GM23338 (cell line): ENCODE data around the gene MYD88. TPM values are rescaled to one million over a fixed set of nuclear protein-coding genes. Genes with fewer than 3 reads are reported as not detected.

Experiments used
- ATAC-seq: fragments of 200-7000 bp; cut with Tn5 transposase; 3 replicates; pipeline ENCODE4 v1.9.1; 2020
- DNase-seq: peaks from one replicate; pipeline ENCODE4 v3.0.0-alpha.2; 2015; ENCODE audit warnings: low spot score
- H2AFZ ChIP-seq: fragments of 200-600 bp; sonication (generic); 2 replicates; pipeline ENCODE4 v1.8.0; 2016; ENCODE audit warnings: antibody characterized with exemption, mild to moderate bottlenecking, moderate library complexity
- H3F3A ChIP-seq: fragments of 200-600 bp; sonication (generic); replicated peaks from 2 replicates; pipeline ENCODE4 v1.8.0; 2017; ENCODE audit warnings: antibody characterized with exemption, mixed run types, low read depth
- H3K27ac ChIP-seq: fragments of 200-600 bp; sonication (generic); 2 replicates; pipeline ENCODE4 v1.6.1; 2016; ENCODE audit warnings: low read depth
- H3K27me3 ChIP-seq: fragments of 200-600 bp; sonication (generic); 2 replicates; pipeline ENCODE4 v1.8.0; 2016; ENCODE audit warnings: mild to moderate bottlenecking, mixed run types, moderate library complexity; ENCODE audit not compliant: insufficient read depth
- H3K36me3 ChIP-seq: fragments of 200-600 bp; sonication (generic); 2 replicates; pipeline ENCODE4 v1.8.0; 2016; ENCODE audit warnings: mild to moderate bottlenecking; ENCODE audit not compliant: insufficient read depth
- H3K4me1 ChIP-seq: fragments of 200-600 bp; sonication (generic); 2 replicates; pipeline ENCODE4 v1.8.0; 2016; ENCODE audit warnings: mild to moderate bottlenecking, moderate library complexity; ENCODE audit not compliant: insufficient read depth
- H3K4me2 ChIP-seq: fragments of 200-600 bp; sonication (generic); 2 replicates; pipeline ENCODE4 v1.7.1; 2017; ENCODE audit warnings: mixed run types
- H3K4me3 ChIP-seq: fragments of 200-600 bp; sonication (generic); 2 replicates; pipeline ENCODE4 v1.6.1; 2016; ENCODE audit warnings: mixed run types
- H3K79me2 ChIP-seq: fragments of 200-600 bp; sonication (generic); replicated peaks from 2 replicates; pipeline ENCODE4 v1.8.0; 2017; ENCODE audit warnings: mild to moderate bottlenecking; ENCODE audit not compliant: insufficient read depth
- H3K9me2 ChIP-seq: fragments of 200-600 bp; sonication (generic); 2 replicates; pipeline ENCODE4 v1.8.0; 2017; ENCODE audit not compliant: insufficient read depth
- H4K20me1 ChIP-seq: fragments of 200-600 bp; sonication (generic); replicated peaks from 2 replicates; pipeline ENCODE4 v1.8.0; 2017; ENCODE audit warnings: mild to moderate bottlenecking; ENCODE audit not compliant: insufficient read depth
- H3K27ac Mint-ChIP-seq: 2 replicates; pipeline ENCODE4 v1.8.0; 2020; ENCODE audit warnings: inconsistent platforms, mild to moderate bottlenecking, moderate library complexity, mixed read lengths
- H3K27me3 Mint-ChIP-seq: 3 replicates; pipeline ENCODE4 v1.8.0; 2022; ENCODE audit warnings: low read depth, mild to moderate bottlenecking, moderate library complexity, mixed read lengths, inconsistent platforms; ENCODE audit not compliant: insufficient read depth, poor library complexity
- H3K36me3 Mint-ChIP-seq: 3 replicates; pipeline ENCODE4 v1.8.0; 2021; ENCODE audit warnings: low read depth, mild to moderate bottlenecking, inconsistent platforms, moderate library complexity, mixed read lengths
- H3K4me1 Mint-ChIP-seq: 3 replicates; pipeline ENCODE4 v1.8.0; 2020; ENCODE audit warnings: mild to moderate bottlenecking, inconsistent platforms, mixed read lengths
- H3K4me3 Mint-ChIP-seq: 3 replicates; pipeline ENCODE4 v1.8.0; 2021; ENCODE audit warnings: moderate library complexity, mild to moderate bottlenecking, inconsistent platforms, mixed read lengths
- H3K9me3 Mint-ChIP-seq: 3 replicates; pipeline ENCODE4 v1.8.0; 2020; ENCODE audit warnings: moderate library complexity, mild to moderate bottlenecking, inconsistent platforms, mixed read lengths
- CREB1 ChIP-seq: fragments of 250-450 bp; sonication (Bioruptor Pico); IDR thresholded peaks from 2 replicates; pipeline ENCODE4 v1.5.0; 2020; ENCODE audit warnings: low read depth, mild to moderate bottlenecking, moderate library complexity
- ZNF114 ChIP-seq: fragments of 250-450 bp; sonication (Bioruptor Pico); IDR thresholded peaks from 2 replicates; pipeline ENCODE4 v1.5.0; 2020; ENCODE audit warnings: mild to moderate bottlenecking, moderate library complexity
- polyA plus RNA-seq: library from polyadenylated mRNA; unstranded; fragments of >200 nt; fragmentation: Nextera tagmentation; extraction: Ambion mirVana; gene quantifications from 2 replicates; pipeline ENCODE4 v1.2.1, GENCODE V29; 2016
- total RNA-seq: library from RNA; depleted of rRNA; stranded (reverse); fragments of >200 nt; shearing (Covaris generic); gene quantifications from 2 replicates; pipeline ENCODE4 v1.2.3, GENCODE V29; 2014
- TF ChIP-seq, protein P1 (sequence below): fragments of 250-450 bp; sonication (Bioruptor Pico); IDR thresholded peaks from 2 replicates; pipeline ENCODE4 v1.5.0; 2020; ENCODE audit warnings: mild to moderate bottlenecking, moderate library complexity
- TF ChIP-seq, protein P2 (sequence below): IDR thresholded peaks from 2 replicates; pipeline ENCODE4 v1.6.1; 2016; ENCODE audit warnings: antibody characterized with exemption

MYD88 gene
- total and polyA plus RNA-seq, 2 experiments from 2014 or later, result 15.5 to 26.0 TPM

DNA sequence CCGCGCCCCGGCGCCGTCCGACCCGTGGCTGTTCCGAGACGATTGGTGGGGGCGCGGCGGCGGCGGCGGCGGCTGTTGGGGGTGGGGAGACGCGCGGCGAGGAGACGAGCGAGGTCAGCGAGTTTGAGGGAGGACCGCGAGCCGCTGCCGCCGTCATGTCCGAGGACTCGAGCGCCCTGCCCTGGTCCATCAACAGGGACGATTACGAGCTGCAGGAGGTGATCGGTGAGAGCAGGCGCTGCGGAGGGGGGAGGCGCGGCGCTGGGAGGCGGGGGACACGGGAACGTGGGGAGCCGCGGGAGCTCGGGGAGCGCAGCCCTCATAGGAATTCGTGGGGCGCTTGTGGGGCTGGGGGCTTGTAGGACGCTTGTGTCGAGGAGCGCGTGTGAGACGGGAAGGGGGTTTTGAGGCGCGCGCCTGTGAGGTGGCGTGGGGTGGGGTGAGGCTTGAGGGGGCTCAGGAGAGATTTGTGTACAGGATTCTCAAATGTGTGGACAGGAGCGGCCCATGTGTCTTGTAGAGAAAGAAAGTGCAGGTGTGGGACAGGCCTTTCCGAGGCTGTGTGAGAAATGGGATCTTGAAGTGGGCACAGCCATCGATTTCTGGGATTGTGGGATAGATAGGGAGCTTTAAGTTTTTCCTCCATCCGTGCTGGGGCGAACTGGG, 27.4 kb downstream of the MYD88 start (continued):
- TF ChIP-seq, protein P1, sequence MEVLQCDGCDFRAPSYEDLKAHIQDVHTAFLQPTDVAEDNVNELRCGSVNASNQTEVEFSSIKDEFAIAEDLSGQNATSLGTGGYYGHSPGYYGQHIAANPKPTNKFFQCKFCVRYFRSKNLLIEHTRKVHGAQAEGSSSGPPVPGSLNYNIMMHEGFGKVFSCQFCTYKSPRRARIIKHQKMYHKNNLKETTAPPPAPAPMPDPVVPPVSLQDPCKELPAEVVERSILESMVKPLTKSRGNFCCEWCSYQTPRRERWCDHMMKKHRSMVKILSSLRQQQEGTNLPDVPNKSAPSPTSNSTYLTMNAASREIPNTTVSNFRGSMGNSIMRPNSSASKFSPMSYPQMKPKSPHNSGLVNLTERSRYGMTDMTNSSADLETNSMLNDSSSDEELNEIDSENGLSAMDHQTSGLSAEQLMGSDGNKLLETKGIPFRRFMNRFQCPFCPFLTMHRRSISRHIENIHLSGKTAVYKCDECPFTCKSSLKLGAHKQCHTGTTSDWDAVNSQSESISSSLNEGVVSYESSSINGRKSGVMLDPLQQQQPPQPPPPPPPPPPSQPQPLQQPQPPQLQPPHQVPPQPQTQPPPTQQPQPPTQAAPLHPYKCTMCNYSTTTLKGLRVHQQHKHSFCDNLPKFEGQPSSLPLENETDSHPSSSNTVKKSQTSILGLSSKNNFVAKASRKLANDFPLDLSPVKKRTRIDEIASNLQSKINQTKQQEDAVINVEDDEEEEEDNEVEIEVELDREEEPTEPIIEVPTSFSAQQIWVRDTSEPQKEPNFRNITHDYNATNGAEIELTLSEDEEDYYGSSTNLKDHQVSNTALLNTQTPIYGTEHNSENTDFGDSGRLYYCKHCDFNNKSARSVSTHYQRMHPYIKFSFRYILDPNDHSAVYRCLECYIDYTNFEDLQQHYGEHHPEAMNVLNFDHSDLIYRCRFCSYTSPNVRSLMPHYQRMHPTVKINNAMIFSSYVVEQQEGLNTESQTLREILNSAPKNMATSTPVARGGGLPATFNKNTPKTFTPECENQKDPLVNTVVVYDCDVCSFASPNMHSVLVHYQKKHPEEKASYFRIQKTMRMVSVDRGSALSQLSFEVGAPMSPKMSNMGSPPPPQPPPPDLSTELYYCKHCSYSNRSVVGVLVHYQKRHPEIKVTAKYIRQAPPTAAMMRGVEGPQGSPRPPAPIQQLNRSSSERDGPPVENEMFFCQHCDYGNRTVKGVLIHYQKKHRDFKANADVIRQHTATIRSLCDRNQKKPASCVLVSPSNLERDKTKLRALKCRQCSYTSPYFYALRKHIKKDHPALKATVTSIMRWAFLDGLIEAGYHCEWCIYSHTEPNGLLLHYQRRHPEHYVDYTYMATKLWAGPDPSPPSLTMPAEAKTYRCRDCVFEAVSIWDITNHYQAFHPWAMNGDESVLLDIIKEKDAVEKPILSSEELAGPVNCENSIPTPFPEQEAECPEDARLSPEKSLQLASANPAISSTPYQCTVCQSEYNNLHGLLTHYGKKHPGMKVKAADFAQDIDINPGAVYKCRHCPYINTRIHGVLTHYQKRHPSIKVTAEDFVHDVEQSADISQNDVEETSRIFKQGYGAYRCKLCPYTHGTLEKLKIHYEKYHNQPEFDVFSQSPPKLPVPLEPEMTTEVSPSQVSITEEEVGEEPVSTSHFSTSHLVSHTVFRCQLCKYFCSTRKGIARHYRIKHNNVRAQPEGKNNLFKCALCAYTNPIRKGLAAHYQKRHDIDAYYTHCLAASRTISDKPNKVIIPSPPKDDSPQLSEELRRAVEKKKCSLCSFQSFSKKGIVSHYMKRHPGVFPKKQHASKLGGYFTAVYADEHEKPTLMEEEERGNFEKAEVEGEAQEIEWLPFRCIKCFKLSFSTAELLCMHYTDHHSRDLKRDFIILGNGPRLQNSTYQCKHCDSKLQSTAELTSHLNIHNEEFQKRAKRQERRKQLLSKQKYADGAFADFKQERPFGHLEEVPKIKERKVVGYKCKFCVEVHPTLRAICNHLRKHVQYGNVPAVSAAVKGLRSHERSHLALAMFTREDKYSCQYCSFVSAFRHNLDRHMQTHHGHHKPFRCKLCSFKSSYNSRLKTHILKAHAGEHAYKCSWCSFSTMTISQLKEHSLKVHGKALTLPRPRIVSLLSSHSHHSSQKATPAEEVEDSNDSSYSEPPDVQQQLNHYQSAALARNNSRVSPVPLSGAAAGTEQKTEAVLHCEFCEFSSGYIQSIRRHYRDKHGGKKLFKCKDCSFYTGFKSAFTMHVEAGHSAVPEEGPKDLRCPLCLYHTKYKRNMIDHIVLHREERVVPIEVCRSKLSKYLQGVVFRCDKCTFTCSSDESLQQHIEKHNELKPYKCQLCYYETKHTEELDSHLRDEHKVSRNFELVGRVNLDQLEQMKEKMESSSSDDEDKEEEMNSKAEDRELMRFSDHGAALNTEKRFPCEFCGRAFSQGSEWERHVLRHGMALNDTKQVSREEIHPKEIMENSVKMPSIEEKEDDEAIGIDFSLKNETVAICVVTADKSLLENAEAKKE (CRISPR knock-in tag), result no peak

DNA sequence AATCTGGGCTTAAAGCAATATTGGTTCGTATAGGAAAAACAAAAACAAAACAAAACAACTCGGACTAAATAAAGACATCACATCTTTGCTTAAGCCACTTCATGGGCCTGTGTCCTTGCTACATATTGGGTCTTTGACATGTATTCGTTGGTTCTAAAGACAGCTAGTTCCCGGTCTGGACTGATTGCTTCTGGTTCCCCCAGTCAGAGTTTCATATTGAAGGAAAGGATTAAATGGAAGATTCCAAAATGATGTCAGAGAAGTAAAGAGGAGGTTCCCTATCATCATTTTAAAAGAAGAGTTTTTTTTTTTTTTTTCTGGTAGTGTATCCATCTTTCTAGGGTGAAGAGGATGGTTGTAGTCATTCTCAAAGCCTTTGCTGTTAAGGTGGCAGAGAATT, 29.1 kb downstream of the MYD88 start:
- ATAC-seq (no peak), DNase-seq (no peak)
- H4K20me1 ChIP-seq, result peaks cover 48% of the 10 kb centered on the region
- no peaks in the 10 kb centered on the region for H3K36me3 ChIP-seq
- peak overlapping the region; percentile 30; the same call in 2 of the 3 replicates for H3K4me3 Mint-ChIP-seq
- H3K79me2 ChIP-seq, result peaks cover 70% of the 10 kb centered on the region
- H3K4me3 ChIP-seq, result 0 out of 2 replicates have a peak overlapping the region, but pooled peaks have one; percentile 54
- peaks cover 2% of the 10 kb centered on the region; the same call in 1 of the 2 replicates for H3F3A ChIP-seq
- H3K4me1 Mint-ChIP-seq, result peaks cover 25% of the 10 kb centered on the region
- peaks cover 13% of the 10 kb centered on the region for H3K4me1 ChIP-seq
- no peak overlapping the region for H2AFZ ChIP-seq
- H3K9me2 ChIP-seq, result no peaks in the 10 kb centered on the region
- H3K27me3 ChIP-seq, result no peaks in the 10 kb centered on the region
- peaks cover 16% of the 10 kb centered on the region for H3K27me3 Mint-ChIP-seq
- 0 out of 3 replicates have a peak, but pooled peaks cover 4% of the 10 kb centered on the region for H3K36me3 Mint-ChIP-seq
- no peak overlapping the region for H3K27ac ChIP-seq
- TF ChIP-seq, protein P2, sequence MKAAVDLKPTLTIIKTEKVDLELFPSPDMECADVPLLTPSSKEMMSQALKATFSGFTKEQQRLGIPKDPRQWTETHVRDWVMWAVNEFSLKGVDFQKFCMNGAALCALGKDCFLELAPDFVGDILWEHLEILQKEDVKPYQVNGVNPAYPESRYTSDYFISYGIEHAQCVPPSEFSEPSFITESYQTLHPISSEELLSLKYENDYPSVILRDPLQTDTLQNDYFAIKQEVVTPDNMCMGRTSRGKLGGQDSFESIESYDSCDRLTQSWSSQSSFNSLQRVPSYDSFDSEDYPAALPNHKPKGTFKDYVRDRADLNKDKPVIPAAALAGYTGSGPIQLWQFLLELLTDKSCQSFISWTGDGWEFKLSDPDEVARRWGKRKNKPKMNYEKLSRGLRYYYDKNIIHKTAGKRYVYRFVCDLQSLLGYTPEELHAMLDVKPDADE, result no peak
- TF ChIP-seq ZNF114 (CRISPR knock-in tag) (no peak), CREB1 (CRISPR knock-in tag) (no peak)
- H3K4me2 ChIP-seq, result peak overlapping the region; percentile 81
- 0 out of 3 replicates have a peak, but pooled peaks cover 2% of the 10 kb centered on the region for H3K9me3 Mint-ChIP-seq
- H3K27ac Mint-ChIP-seq, result no peak overlapping the region
